Medulla oblongata (tissue), 1 donor: ENCODE results near the gene KRTAP5-5.

ENCODE experiments used
- DNase-seq: peaks from one replicate; pipeline ENCODE4 v3.0.0-alpha.2; 2015; ENCODE audit errors: extremely low spot score

The KRTAP5-5 gene

DNA sequence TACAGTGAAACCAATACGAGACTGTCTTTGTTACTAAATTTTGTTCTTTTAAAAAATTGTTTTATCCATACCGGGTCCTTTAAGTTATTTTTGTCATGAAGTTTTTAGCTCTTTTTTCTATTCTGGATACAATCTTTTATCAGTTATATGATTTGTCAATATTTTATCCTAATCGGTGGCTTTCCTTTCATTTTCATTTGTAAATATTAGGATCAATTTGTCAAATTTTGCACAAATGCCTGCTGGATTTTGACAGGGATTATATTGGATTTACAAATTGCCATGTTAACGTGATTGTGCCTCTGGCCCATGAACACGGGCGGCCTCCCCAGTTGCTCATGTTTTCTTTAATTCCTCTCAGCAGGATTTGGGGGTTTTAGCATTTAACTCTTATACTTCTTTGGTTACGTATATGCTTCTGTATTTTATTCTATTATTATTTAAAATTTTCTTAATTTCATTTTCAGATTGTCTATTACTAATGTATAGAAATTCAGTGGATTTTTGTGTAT, 46.7 kb downstream of the KRTAP5-5 start:
- no peak for DNase-seq

- DNase-seq, result no peak
Measured at GRCh38 chr11:1679881-1680280, 50.3 kb downstream of the KRTAP5-5 start.
